Gastrocnemius medialis (tissue), 4 donors: ENCODE data around the gene XPOT.

Experiments
- CTCF ChIP-seq, 5 experiments: fragments of 450-650 bp in 3 of 5; fragments of 200-600 bp in 2 of 5; sonication (generic) in 2 of 5; IDR thresholded peaks in 4 of 5; conservative IDR thresholded peaks in 1 of 5; 1 replicate in 4 of 5; 2 replicates in 1 of 5; pipeline ENCODE4 v1.5.1; 2016 to 2019; ENCODE audit warnings: antibody characterized with exemption in 5 of 5, mild to moderate bottlenecking in 3 of 5, moderate library complexity in 3 of 5
- POLR2A ChIP-seq, 2 donors: fragments of 450-650 bp; IDR thresholded peaks; one replicate each; pipeline ENCODE4 v1.6.1; 2017; ENCODE audit warnings: antibody characterized with exemption in 2 of 2, mild to moderate bottlenecking in 2 of 2, moderate library complexity in 2 of 2

GRCh38 chr12:64446295-64446694 is 42.1 kb downstream of the XPOT start:
- TF ChIP-seq CTCF (IDR thresholded peaks at IDR 0.05 in 4 of 5, conservative IDR thresholded peaks at IDR 0.05 in 1 of 5) (no peak), POLR2A (IDR thresholded peaks at IDR 0.05) (no peak)
